PFSK-1 (cell line): ENCODE measurements around the gene HMX1.

Experiments
- FOXP2 ChIP-seq: optimal IDR thresholded peaks from 2 replicates; pipeline ENCODE3; 2011; ENCODE audit warnings: borderline replicate concordance, control low read depth, inconsistent platforms; ENCODE audit not compliant: insufficient read depth; ENCODE audit errors: extremely low read length, extremely low read depth
- POLR2AphosphoS5 ChIP-seq: IDR thresholded peaks from 2 replicates; pipeline ENCODE4 v1.6.1; 2012; ENCODE audit warnings: low read depth, mild to moderate bottlenecking, control low read depth, low read length, moderate library complexity
- REST ChIP-seq, 2 experiments: IDR thresholded peaks; 2 replicates each; pipeline versions ENCODE4 v1.6.1 to v1.8.0; 2011 to 2012; ENCODE audit warnings: low read depth in 2 of 2, low read length in 2 of 2, control low read depth in 1 of 2, inconsistent platforms in 1 of 2, mild to moderate bottlenecking in 1 of 2, moderate library complexity in 1 of 2; ENCODE audit not compliant: insufficient read depth in 1 of 2
- SIN3A ChIP-seq: IDR thresholded peaks from 2 replicates; pipeline ENCODE4 v1.6.1; 2012; ENCODE audit warnings: mild to moderate bottlenecking, low read length, moderate library complexity, borderline replicate concordance; ENCODE audit not compliant: insufficient read depth
- TAF1 ChIP-seq: IDR thresholded peaks from 2 replicates; pipeline ENCODE4 v1.6.1; 2012; ENCODE audit warnings: low read length, control low read depth, borderline replicate concordance; ENCODE audit not compliant: insufficient read depth

Gene HMX1

GRCh38 chr4:8896071-8896470, 24.4 kb upstream of the HMX1 start:
- TF ChIP-seq TAF1 (no peak), FOXP2 (no peak), REST (IDR thresholded peaks at IDR 0.05; ENCODE audit: insufficient read depth in 1 of 2, low read depth in 2 of 2, low read length in 2 of 2) (no peak), POLR2AphosphoS5 (no peak), SIN3A (no peak)

- TF ChIP-seq TAF1 (no peak), POLR2AphosphoS5 (no peak), FOXP2 (no peak), REST (IDR thresholded peaks at IDR 0.05; ENCODE audit: insufficient read depth in 1 of 2, low read depth in 2 of 2, low read length in 2 of 2) (no peak), SIN3A (no peak)
Observed at GRCh38 chr4:8895295-8895694, 23.7 kb upstream of the HMX1 start.

DNA sequence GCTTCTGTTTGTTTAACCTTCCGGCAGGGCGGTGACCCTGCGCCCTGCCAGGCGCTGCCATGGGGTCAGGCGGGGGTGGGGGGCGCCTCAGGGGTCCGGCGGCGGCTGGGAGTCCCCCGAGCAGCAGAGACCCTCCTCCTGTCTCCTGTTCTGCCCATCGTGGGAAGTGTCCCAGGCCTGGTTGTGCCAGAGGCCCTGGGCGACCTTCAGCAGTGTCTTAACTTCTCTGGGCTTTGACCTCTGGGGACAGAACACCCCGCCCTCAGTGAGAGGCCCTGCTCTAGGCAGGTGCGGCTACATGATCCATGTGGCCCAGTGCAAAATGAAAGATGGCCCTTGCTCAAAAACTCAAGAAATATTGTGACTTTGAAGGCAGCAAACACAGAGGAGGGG, 22.8 kb upstream of the HMX1 start:
- TF ChIP-seq REST (IDR thresholded peaks at IDR 0.05; ENCODE audit: insufficient read depth in 1 of 2, low read depth in 2 of 2, low read length in 2 of 2) (no peak), SIN3A (no peak), POLR2AphosphoS5 (no peak), TAF1 (no peak)

DNA sequence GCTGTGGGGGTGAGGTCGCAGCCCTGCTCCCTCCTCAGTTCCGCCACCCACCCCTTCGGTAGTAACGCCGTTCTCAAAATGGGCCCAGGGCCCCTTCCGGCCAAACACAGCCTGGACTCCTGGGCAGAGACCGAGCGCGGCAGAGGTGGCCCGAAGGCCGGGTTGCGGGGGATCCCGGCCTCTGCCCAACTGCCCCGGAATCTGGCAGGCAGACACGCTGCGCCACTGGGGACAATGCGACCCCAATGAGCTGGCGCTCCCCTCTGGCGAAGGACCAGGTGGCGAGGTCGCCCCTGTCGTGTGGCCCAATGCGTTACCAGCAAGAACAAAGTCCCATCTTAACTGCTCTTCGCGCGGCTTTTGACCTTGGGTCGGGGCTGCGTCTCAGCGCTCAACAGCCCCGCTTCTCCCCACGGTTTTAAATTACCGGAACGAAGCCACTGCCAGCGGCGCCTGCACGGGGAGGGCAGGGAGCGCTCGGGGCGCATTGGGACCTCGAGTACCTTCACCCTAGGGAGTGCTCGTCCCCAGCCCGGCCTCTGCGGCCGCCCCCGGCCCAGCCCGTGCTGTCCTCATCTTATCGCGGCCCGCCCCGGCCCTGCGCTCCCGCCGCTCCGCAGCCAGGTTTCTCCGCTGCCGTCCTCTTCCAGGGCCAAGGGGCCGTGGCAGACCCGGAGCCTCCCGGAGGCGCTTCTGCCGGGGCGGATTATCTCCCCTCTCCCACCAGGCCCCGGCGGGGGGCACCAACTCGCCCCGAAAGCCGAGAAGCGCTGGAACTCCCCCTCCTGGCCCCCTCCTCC, 22.2 kb upstream of the HMX1 start:
- no peak for TF ChIP-seq TAF1
- TF ChIP-seq SIN3A = no peak
- no peak for TF ChIP-seq REST (IDR thresholded peaks at IDR 0.05; ENCODE audit: insufficient read depth in 1 of 2, low read depth in 2 of 2, low read length in 2 of 2)

- TF ChIP-seq SIN3A = no peak
- TF ChIP-seq REST (IDR thresholded peaks at IDR 0.05; ENCODE audit: insufficient read depth in 1 of 2, low read depth in 2 of 2, low read length in 2 of 2) = no peak
- TF ChIP-seq TAF1 = no peak
- no peak for TF ChIP-seq POLR2AphosphoS5
- TF ChIP-seq FOXP2 = no peak
Observed at GRCh38 chr4:8893227-8893623, 21.6 kb upstream of the HMX1 start.
